Measurements from ENCODE around the gene TNPO2. TPM values are rescaled to one million over a fixed set of nuclear protein-coding genes. Genes with fewer than 3 reads are reported as not detected.
A peak's percentile ranks its signal among the peaks of the same experiment; 100 is the strongest.

TNPO2 gene
- polyA plus RNA-seq, 3 donors, result 0.28 to 45.2 (median 0.52) TPM

- H3K79me2 ChIP-seq (ENCODE audit: insufficient read depth, low read length), result peaks cover 64% of the 10 kb centered on the region
- H4K20me1 ChIP-seq (ENCODE audit: insufficient read depth, low read length), result peaks cover 39% of the 10 kb centered on the region
- intact Hi-C loops (cut with micrococcal nuclease), result loop anchor here (1.0 to 10.0 kb wide), 6 partner anchors 27 to 504 kb away; partner anchors contain the start of genes ZNF490 (in 2 of the 2), ZNF791 (in 2 of the 2), FBXW9 (in 1 of the 2) and JUNB (in 1 of the 2)
- H3K27me3 Mint-ChIP-seq (ENCODE audit: low read depth in 3 of 3), result peaks cover 0 to 3% (median 0%) of the 10 kb centered on the region in 3 donors
- WGBS (ENCODE audit: insufficient coverage), result 0% methylated on average over 24 of the region's 24 CpGs
- peak overlapping the region; percentile 92 for H3K9ac ChIP-seq (ENCODE audit: insufficient read depth, low read length, poor library complexity, severe bottlenecking)
- H3K4me1 ChIP-seq (ENCODE audit: control insufficient read depth in 1 of 2, insufficient read depth in 2 of 2, low read length in 2 of 2), result peaks cover 49 to 61% of the 10 kb centered on the region in 2 donors
- no peak for TF ChIP-seq CTCF (IDR thresholded peaks at IDR 0.05)
- peak overlapping the region; percentile 94 for H2AFZ ChIP-seq (ENCODE audit: insufficient read depth, low read depth, low read length, poor library complexity, severe bottlenecking)
- peak overlapping the region; percentile 90 to 97 for H3K4me3 Mint-ChIP-seq
- no peaks in the 10 kb centered on the region for H3K27me3 ChIP-seq (ENCODE audit: control insufficient read depth in 2 of 2, insufficient read depth in 2 of 2, low read length in 2 of 2)
- H3K4me3 ChIP-seq (replicated peaks in 1 of 3; ENCODE audit: low read depth in 2 of 3, low read length in 3 of 3), result peak overlapping the region; percentile 61 to 96 (median 81)
- peak; percentile 29 to 82 (median 82) for DNase-seq
- H3K9me3 Mint-ChIP-seq, result peaks cover 0 to 3% (median 0%) of the 10 kb centered on the region in 7 donors
- H3K27ac Mint-ChIP-seq, result peak overlapping the region; percentile 97 to 100 (median 100)
- H3K36me3 Mint-ChIP-seq, result peaks cover 22 to 39% of the 10 kb centered on the region in 2 donors
- H3K4me1 Mint-ChIP-seq, result peaks cover 47% of the 10 kb centered on the region
- peak overlapping the region; percentile 95 for H3K4me2 ChIP-seq (replicated peaks; ENCODE audit: extremely low read depth, low read length, poor library complexity, severe bottlenecking)
- H3K9me3 ChIP-seq (replicated peaks in 1 of 2; ENCODE audit: control insufficient read depth in 1 of 2, insufficient read depth in 1 of 2, low read length in 2 of 2), result no peaks in the 10 kb centered on the region
- peaks cover 21 to 28% of the 10 kb centered on the region in 2 donors for H3K36me3 ChIP-seq (replicated peaks in 1 of 2; ENCODE audit: control insufficient read depth in 1 of 2, insufficient read depth in 2 of 2, low read length in 2 of 2)
- peak overlapping the region; percentile 78 to 100 for H3K27ac ChIP-seq (ENCODE audit: low read depth in 1 of 2, low read length in 2 of 2)
Measured at GRCh38 chr19:12668932-12669269, 54.8 kb downstream of the TNPO2 start.

- H2AFZ ChIP-seq (ENCODE audit: insufficient read depth, low read depth, low read length, poor library complexity, severe bottlenecking), result no peak overlapping the region
- H3K27me3 ChIP-seq (ENCODE audit: control insufficient read depth in 2 of 2, insufficient read depth in 2 of 2, low read length in 2 of 2), result no peaks in the 10 kb centered on the region
- H3K4me3 ChIP-seq (replicated peaks in 1 of 3; ENCODE audit: low read depth in 2 of 3, low read length in 3 of 3), result peak overlapping the region; percentile 61 to 96 (median 81)
- Mint-ChIP-seq H3K27ac (peak overlapping the region; percentile 97 to 100 (median 100)), H3K4me1 (peaks cover 47% of the 10 kb centered on the region), H3K4me3 (peak overlapping the region; percentile 90 to 97), H3K36me3 (peaks cover 23 to 39% of the 10 kb centered on the region in 2 donors), H3K9me3 (no peaks in the 10 kb centered on the region), H3K27me3 (ENCODE audit: low read depth in 3 of 3) (peaks cover 0 to 3% (median 0%) of the 10 kb centered on the region in 3 donors)
- H3K4me1 ChIP-seq (ENCODE audit: control insufficient read depth in 1 of 2, insufficient read depth in 2 of 2, low read length in 2 of 2), result peaks cover 49 to 61% of the 10 kb centered on the region in 2 donors
- peaks cover 70% of the 10 kb centered on the region for H3K79me2 ChIP-seq (ENCODE audit: insufficient read depth, low read length)
- peak overlapping the region; percentile 95 for H3K4me2 ChIP-seq (replicated peaks; ENCODE audit: extremely low read depth, low read length, poor library complexity, severe bottlenecking)
- H3K36me3 ChIP-seq (replicated peaks in 1 of 2; ENCODE audit: control insufficient read depth in 1 of 2, insufficient read depth in 2 of 2, low read length in 2 of 2), result peaks cover 22 to 30% of the 10 kb centered on the region in 2 donors
- no peaks in the 10 kb centered on the region for H3K9me3 ChIP-seq (replicated peaks in 1 of 2; ENCODE audit: control insufficient read depth in 1 of 2, insufficient read depth in 1 of 2, low read length in 2 of 2)
- WGBS (ENCODE audit: insufficient coverage), result 60% methylated on average over 1 of the region's 8 CpGs
- no peak for DNase-seq
- no peak for TF ChIP-seq CTCF (IDR thresholded peaks at IDR 0.05)
- intact Hi-C loops (cut with micrococcal nuclease), result loop anchor here (2.0 to 10.0 kb wide), 5 partner anchors 54 to 504 kb away; partner anchors contain the start of genes ZNF490 (in 2 of the 2), ZNF791 (in 2 of the 2), JUNB (in 1 of the 2) and ZNF136 (in 1 of the 2)
- peak overlapping the region; percentile 78 to 100 for H3K27ac ChIP-seq (ENCODE audit: low read depth in 1 of 2, low read length in 2 of 2)
- peak overlapping the region; percentile 92 for H3K9ac ChIP-seq (ENCODE audit: insufficient read depth, low read length, poor library complexity, severe bottlenecking)
- peaks cover 40% of the 10 kb centered on the region for H4K20me1 ChIP-seq (ENCODE audit: insufficient read depth, low read length)
Measured at GRCh38 chr19:12668346-12668745, 55.4 kb downstream of the TNPO2 start.
